Activated CD4-positive, alpha-beta memory T cell treated with anti-CD3 and anti-CD28 coated beads, Interleukin-2, amount 10 ng/mL, durations not matched to agents 7 days and 5 days (primary cell): ENCODE results near the gene GRK6. TPM values are rescaled to one million over a fixed set of nuclear protein-coding genes. Genes with fewer than 3 reads are reported as not detected.

Experiments used
- CTCF ChIA-PET: fragments of 350-600 bp; sonication (Branson Sonifier 250); formaldehyde crosslinking; loops from one replicate; lab custom pipeline; 2021; ENCODE audit warnings: antibody characterized with exemption, inconsistent platforms; lab: Charles Lee
- POLR2A ChIA-PET: fragments of 350-600 bp; sonication (Branson Sonifier 250); formaldehyde crosslinking; loops from one replicate; lab custom pipeline; 2021; ENCODE audit warnings: antibody characterized with exemption; lab: Charles Lee
- DNase-seq: peaks from one replicate; pipeline ENCODE4 v3.0.0-alpha.2; 2020
- H3K27ac Mint-ChIP-seq: one replicate; pipeline ENCODE4 v1.8.0; 2021; ENCODE audit warnings: mild to moderate bottlenecking, mixed read lengths
- H3K27me3 Mint-ChIP-seq: one replicate; pipeline ENCODE4 v1.8.0; 2021; ENCODE audit warnings: mixed read lengths
- H3K36me3 Mint-ChIP-seq: one replicate; pipeline ENCODE4 v1.8.0; 2021; ENCODE audit warnings: low read depth, mixed read lengths
- H3K4me1 Mint-ChIP-seq: one replicate; pipeline ENCODE4 v1.8.0; 2021; ENCODE audit warnings: mixed read lengths
- H3K4me3 Mint-ChIP-seq: one replicate; pipeline ENCODE4 v1.8.0; 2021; ENCODE audit warnings: mild to moderate bottlenecking, mixed read lengths
- H3K9me3 Mint-ChIP-seq: one replicate; pipeline ENCODE4 v1.8.0; 2021; ENCODE audit warnings: mixed read lengths
- total RNA-seq, 2 experiments: library from RNA; stranded (reverse); gene quantifications; one replicate each; pipeline ENCODE4 v1.2.3, GENCODE V29; 2021

GRK6 gene
- total RNA-seq, 2 experiments from 2014 or later, result 206 to 208 TPM

DNA sequence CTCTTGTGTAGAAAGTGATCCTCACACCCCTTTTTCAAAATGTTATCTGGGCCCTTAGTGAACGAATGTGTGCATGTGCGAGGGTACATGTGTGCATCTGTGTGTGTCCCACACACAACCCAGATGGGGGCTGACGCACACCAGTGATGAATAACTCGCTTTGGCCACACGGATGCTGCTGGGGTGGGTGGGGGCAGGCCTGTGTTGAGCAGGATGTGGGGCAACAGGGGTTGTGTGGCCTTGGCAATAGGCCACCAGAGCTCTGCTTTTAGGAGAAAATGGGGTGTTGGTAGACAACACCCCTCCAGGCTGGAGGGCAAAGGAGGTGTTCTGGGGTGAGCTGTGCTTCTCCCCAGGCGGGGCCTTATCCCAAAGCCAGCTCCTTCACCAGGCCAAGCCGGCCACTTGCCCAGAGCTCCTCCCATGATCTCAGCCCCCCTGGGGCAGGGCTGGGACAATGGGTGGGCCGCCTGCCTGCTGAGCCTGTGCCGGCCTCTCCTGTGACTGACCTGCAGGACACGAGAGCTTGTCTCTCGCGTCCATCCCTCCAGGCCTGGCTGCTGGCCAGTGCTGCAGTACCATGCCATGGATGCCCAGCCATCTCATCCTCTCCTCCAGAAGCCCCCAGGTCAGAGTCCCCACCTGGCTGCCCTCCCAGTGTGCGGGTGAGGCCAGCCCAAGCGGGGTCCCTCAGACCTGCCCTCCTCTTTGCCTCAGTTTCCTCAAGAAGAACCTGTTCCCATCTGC is 45.3 kb downstream of the GRK6 start:
- Mint-ChIP-seq H3K4me3 (no peak overlapping the region), H3K36me3 (no peaks in the 10 kb centered on the region), H3K4me1 (peaks cover 31% of the 10 kb centered on the region)

DNA sequence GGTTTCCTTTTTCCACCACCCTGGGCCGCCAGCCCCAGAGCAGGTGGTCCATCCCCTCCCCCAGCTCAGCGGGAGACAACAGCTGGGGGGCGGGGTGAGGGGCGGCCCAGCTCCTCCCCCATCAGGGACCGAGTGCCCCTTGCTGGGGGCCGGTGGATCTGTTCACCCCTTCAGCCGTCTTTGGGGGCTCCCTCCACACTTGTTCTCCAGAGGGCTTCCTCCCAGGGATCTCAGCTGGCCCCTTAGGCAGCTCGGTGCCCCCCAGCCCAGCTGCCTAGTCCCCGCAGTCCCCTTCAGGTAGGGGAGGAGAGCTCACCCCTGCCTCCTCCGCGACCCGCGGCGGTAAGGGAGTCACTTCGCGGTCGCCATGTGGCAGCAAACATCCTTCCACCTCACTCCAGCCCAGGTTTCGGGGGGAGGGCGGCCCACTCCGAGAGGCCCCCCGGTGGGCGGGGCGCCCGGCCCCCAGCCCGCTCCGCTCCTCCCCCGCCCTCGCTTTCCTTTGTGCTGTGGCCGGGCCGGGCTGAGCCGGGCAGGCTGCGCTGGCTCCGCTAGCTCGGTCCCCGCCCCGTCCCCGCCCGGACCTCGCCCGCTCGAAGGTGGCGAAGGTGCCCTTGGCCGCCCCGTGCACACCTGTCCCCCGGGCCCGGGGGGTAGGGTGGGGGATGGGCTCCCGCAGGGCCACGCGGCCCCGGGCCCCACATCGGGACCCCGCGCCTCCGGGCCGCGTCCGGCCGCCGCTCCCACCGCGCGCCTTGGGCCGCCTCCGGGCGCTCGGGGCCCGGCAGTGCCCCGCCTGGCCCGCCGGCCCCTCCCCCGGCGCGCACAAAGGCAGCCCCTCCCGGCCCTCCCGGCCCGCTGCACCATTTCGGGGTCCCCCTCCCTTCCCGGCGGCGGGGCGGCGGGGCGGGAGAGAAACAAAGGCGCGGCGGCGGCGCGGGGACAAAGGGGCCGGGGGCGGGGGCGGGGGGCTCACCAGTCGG is 46.3 kb downstream of the GRK6 start:
- CTCF ChIA-PET, result interaction anchor here (0.6 to 2.6 kb wide), 8 partner anchors 10 to 163 kb away, joined by 3 to 7 read pairs (median 4); partner anchors contain the start of gene PDLIM7

More for the DNA sequence above, 45.3 kb downstream of the GRK6 start:
- ChIA-PET CTCF (interaction anchor here (0.6 to 2.6 kb wide), 10 partner anchors 9 to 162 kb away, joined by 3 to 7 read pairs (median 4); partner anchors contain the start of gene PDLIM7), POLR2A (interaction anchor here (0.5 to 1.8 kb wide), 11 partner anchors 9 to 100 kb away, joined by 3 to 8 read pairs (median 4); partner anchors contain the start of genes GRK6, PDLIM7 and PRR7)
- Mint-ChIP-seq H3K27me3 (peaks cover 25% of the 10 kb centered on the region), H3K27ac (no peak overlapping the region), H3K9me3 (no peaks in the 10 kb centered on the region)
- DNase-seq, result no peak

DNA sequence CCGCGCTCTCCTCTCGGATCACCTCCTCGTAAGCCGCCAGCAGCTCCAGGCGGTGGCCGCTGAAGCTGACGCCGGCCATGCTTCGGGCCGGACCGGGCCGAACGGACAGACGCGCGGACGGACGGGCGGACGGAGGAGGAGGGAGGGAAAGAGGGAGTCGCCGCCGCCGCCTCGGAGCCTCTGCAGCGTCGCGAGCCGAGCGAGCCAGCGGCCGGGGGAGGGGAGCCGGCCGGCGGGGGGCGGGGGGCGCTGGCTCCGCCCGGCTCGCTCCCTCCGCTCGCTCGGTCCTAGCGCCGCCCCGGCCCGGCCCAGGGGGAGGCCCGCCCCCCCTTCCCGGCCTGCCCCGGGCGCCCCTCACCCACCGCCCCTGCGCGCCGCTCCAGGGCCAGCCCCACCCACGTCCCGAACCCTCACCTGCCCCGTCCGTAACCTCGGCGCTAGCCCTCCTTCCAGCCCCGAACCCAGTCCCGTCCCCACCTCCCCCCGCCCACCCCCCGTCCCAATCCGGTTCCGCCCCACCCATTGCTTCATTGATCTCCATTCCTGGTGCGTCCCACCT is 47.0 kb downstream of the GRK6 start, which contains the start of gene DBN1:
Gene DBN1, minus strand, starts transcription at position 192 of the 559 bp plus-strand sequence. Its CDS starts 113 bp downstream, at position 79.
- POLR2A ChIA-PET, result interaction anchor here (1.4 to 1.7 kb wide), 3 partner anchors 16 to 47 kb away, joined by 3 to 5 read pairs (median 4); partner anchors contain the start of gene GRK6
- peak within 1 kb of the TSS; percentile 68 for H3K4me3 Mint-ChIP-seq
- CTCF ChIA-PET, result interaction anchor here (1.3 to 1.7 kb wide), 2 partner anchors 16 to 163 kb away, joined by 4 to 5 read pairs; no protein-coding TSS in a partner anchor
- H3K27ac Mint-ChIP-seq, result no peak within 1 kb of the TSS
- no peaks in the 10 kb centered on the region for H3K9me3 Mint-ChIP-seq
- no peaks in the 10 kb centered on the region for H3K36me3 Mint-ChIP-seq
- H3K4me1 Mint-ChIP-seq, result peaks cover 34% of the 10 kb centered on the region
- DNase-seq, result no peak
- H3K27me3 Mint-ChIP-seq, result peaks cover 25% of the 10 kb centered on the region

More for the DNA sequence above, 46.3 kb downstream of the GRK6 start:
- peaks cover 31% of the 10 kb centered on the region for H3K4me1 Mint-ChIP-seq
- H3K9me3 Mint-ChIP-seq, result no peaks in the 10 kb centered on the region
- DNase-seq, result peak; percentile 54
- H3K36me3 Mint-ChIP-seq, result no peaks in the 10 kb centered on the region
- peaks cover 25% of the 10 kb centered on the region for H3K27me3 Mint-ChIP-seq
- H3K27ac Mint-ChIP-seq, result no peak overlapping the region
- POLR2A ChIA-PET, result interaction anchor here (0.5 to 1.8 kb wide), 10 partner anchors 8 to 101 kb away, joined by 3 to 8 read pairs (median 4); partner anchors contain the start of genes GRK6, PDLIM7 and PRR7
- peak overlapping the region; percentile 41 for H3K4me3 Mint-ChIP-seq

DNA sequence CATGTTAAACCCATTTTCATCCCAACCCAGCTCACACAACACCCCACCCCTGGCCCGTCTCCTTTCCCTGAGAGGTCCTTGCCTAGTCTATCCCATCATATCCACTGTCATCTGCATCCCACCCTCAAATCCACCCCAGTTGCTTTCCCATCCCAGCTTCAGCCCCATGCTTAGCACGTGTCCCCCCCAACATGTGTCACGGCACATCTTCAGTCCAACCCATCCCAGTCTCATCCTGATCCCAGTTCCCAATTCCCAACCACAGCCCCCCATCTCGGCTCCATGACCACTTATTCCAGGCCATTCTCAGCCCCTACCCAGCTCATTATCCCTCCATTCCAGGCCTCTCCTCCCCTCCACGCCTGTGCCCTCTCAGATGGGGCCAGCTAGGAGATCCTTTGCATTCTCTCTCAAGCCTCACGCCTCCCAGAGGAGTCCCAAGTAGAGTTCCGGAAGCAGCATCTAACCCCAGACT is 47.6 kb downstream of the GRK6 start:
- Mint-ChIP-seq H3K4me1 (peaks cover 39% of the 10 kb centered on the region), H3K27me3 (peaks cover 25% of the 10 kb centered on the region), H3K9me3 (no peaks in the 10 kb centered on the region), H3K27ac (no peak overlapping the region), H3K36me3 (no peaks in the 10 kb centered on the region), H3K4me3 (peak overlapping the region; percentile 68)
- ChIA-PET CTCF (no interaction called here), POLR2A (interaction anchor here (0.8 to 1.7 kb wide), 2 partner anchors 19 to 22 kb away, joined by 3 to 4 read pairs; no protein-coding TSS in a partner anchor)
- DNase-seq, result no peak

DNA sequence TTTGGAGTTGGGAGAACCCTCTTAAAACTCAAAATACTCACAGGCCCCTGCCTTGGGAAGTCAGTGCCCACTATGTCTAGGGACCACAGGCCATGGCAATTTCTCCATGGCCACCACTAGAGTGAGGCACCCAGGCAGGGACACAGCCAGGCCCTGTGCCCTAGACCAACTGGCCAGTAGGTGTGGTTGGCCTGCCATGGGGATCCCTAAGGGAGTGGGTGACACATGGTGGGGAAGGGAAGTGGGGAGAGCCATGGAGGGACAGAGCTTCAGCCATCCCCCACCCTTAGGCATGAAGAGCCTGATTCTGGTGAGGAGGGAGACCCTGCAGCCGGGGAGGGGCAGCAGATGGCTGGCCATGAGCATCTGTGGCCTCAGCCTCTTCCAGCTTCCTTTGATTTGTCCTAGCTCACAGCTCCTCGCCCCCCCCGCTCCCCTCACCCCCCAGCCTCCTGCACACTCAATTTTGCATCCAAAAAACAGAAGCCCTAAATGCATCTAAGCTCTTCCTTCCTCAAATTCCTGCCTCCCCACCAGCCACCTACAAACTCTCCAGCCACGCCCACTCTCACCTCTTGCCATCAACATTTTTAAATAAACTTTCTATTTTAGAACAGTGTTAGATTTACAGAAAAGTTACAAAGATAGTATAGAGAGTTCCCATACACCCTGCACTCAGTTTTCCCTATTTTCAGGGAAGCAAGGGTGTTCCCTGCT is 48.5 kb downstream of the GRK6 start:
- Mint-ChIP-seq H3K27me3 (peaks cover 25% of the 10 kb centered on the region), H3K4me1 (peaks cover 49% of the 10 kb centered on the region), H3K4me3 (peak overlapping the region; percentile 32), H3K27ac (no peak overlapping the region), H3K9me3 (no peaks in the 10 kb centered on the region), H3K36me3 (peaks cover 4% of the 10 kb centered on the region)
- CTCF ChIA-PET, result interaction anchor here (0.7 kb wide), 1 partner anchor 21 kb away, joined by 3 read pairs; no protein-coding TSS in a partner anchor
- no peak for DNase-seq
- POLR2A ChIA-PET, result interaction anchor here (0.8 to 1.7 kb wide), 2 partner anchors 18 to 22 kb away, joined by 3 to 4 read pairs; no protein-coding TSS in a partner anchor

DNA sequence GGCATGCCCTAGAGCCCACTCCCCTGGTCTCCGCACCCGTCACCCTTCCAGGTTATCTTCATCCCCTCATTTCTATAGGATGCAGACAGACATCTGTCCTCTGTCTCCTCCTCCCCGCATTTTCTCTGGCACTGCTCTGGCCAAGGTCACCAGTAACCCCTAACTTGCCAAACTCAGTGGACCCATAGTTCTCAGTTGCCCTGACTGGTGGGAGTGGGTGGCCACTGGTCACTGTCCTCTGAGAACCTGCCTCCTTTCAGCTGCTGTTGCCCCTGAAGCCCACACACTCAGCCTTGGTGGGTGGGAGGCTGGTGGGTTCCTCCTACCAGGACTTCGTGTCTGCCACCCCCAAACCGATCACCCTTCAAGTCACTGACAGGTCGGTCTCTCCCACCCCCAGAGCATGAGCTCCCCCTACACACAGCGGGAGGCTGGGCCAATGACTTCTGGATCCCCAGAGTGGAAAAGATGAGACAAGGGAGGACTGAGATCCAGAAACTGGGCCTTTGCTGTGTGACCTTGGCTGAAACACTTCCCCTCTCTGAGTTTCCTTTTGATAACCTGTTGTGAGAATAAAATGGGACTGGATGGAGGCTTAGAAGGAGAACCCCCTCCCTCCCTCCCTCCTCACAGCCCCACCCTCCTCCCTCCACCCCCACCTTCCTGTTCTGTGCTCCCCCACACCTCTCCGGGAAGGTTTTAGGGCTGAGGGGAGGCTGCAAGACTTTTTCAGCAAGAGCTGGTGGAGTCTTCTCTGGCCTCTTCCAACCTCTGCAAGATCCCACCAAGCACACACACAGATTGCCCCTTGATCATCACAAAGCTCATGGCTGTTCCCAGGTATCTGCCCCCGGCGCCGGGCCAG is 49.3 kb downstream of the GRK6 start:
- Mint-ChIP-seq H3K27me3 (peaks cover 23% of the 10 kb centered on the region), H3K9me3 (no peaks in the 10 kb centered on the region), H3K4me3 (no peak overlapping the region), H3K36me3 (peaks cover 4% of the 10 kb centered on the region), H3K4me1 (peaks cover 47% of the 10 kb centered on the region), H3K27ac (no peak overlapping the region)
- ChIA-PET CTCF (interaction anchor here (0.6 to 1.3 kb wide), 3 partner anchors 20 to 81 kb away, joined by 3 to 5 read pairs (median 3); no protein-coding TSS in a partner anchor), POLR2A (interaction anchor here (0.8 to 1.1 kb wide), 2 partner anchors 30 to 39 kb away, joined by 3 read pairs; no protein-coding TSS in a partner anchor)
- no peak for DNase-seq

DNA sequence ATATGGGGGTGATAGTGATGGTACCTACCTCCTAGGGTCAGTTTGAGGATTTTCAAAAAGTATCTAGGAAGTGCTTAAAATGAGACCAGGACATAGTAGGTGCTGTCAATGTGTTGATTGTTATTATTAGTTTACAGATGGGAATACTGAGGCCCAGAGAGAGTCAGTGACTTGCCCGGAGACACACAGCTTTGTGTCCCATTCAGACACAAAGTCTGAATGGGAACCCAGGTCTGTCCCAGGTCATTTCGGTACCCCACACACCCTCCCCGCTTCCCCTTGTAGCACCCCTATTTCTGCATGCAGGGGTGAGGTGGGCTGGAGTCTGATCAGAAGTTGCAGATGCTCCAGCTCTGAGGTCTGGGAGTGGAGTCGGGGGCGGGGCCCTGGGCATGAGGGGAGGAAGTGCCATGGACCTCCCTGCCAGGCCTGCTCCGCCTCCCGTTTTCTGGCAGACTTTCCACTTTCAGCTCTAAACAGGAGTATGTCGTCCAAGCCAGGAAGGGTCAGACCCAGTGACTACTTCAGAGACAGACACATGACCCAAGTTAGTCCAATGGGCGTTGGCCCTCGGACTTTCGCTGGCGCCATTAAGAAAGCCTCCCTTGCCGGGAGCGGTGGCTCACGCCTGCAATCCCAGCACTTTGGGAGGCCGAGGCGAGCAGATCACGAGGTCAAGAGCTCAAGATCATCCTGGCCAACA is 50.2 kb downstream of the GRK6 start:
- peaks cover 41% of the 10 kb centered on the region for H3K4me1 Mint-ChIP-seq
- H3K4me3 Mint-ChIP-seq, result no peak overlapping the region
- peaks cover 23% of the 10 kb centered on the region for H3K27me3 Mint-ChIP-seq
- no peak overlapping the region for H3K27ac Mint-ChIP-seq
- POLR2A ChIA-PET, result interaction anchor here (0.8 to 1.1 kb wide), 2 partner anchors 31 to 38 kb away, joined by 3 read pairs; no protein-coding TSS in a partner anchor
- H3K9me3 Mint-ChIP-seq, result no peaks in the 10 kb centered on the region
- DNase-seq, result no peak
- H3K36me3 Mint-ChIP-seq, result peaks cover 4% of the 10 kb centered on the region
- CTCF ChIA-PET, result interaction anchor here (1.3 to 2.5 kb wide), 2 partner anchors 16 to 21 kb away, joined by 5 to 9 read pairs; no protein-coding TSS in a partner anchor

DNA sequence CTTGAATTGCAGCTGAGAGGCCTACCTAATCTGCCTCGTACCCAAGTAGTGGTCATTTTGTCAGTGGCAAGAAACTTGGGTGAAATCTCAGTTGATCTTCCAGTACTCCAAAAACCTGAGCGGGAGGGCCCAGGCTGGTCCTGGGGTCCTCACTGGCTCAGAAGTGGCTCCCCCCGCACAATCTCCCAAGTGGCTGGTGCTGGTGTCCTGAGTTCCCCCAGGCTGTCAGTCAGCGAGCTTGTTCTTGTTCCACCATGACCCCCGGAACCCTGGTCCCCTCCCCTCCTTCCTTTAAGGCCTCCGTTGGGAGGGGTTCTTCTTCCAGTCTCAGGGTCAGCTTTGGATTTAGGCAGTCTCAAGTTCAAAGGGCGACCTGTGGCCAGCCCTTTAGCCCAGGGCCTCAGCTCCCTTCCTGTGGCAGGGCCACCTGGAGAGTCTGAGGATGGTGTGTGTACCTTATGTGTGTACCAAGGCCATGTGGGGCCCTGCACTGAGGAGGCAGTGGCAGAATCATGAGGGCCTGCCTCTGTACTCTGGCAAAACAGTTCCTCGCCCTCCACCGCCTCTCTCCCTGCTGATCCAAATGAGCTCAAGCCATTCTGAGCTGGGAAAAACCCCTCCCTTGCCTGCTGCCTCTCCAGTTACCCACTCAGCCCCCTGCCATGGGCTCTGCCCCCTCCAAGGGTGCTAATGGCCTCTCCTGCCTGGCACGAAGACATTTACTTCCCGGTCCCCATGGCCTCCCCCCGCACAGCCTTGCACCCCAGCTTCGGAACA is 51.4 kb downstream of the GRK6 start:
- ChIA-PET CTCF (interaction anchor here (0.9 to 2.5 kb wide), 5 partner anchors 15 to 87 kb away, joined by 3 to 9 read pairs (median 4); no protein-coding TSS in a partner anchor), POLR2A (interaction anchor here (0.8 to 1.4 kb wide), 2 partner anchors 18 to 19 kb away, joined by 3 to 5 read pairs; partner anchors contain the start of gene PDLIM7)
- peaks cover 36% of the 10 kb centered on the region for H3K4me1 Mint-ChIP-seq
- no peaks in the 10 kb centered on the region for H3K9me3 Mint-ChIP-seq
- no peak for DNase-seq
- H3K27me3 Mint-ChIP-seq, result peaks cover 19% of the 10 kb centered on the region
- peaks cover 4% of the 10 kb centered on the region for H3K36me3 Mint-ChIP-seq
- H3K4me3 Mint-ChIP-seq, result no peak overlapping the region
- no peak overlapping the region for H3K27ac Mint-ChIP-seq
